Cerebellar cortex (tissue), 1 donor: Measurements from ENCODE around the gene PRSS3.
A peak's percentile ranks its signal among the peaks of the same experiment; 100 is the strongest.
"Not testable (repeated sequence)": the region's sequence is repeated elsewhere in the genome, so short reads cannot be mapped to it uniquely, and the experiment has no call there.

ENCODE experiments used
- DNase-seq: peaks from one replicate; pipeline ENCODE4 v3.0.0-alpha.2; 2015; ENCODE audit warnings: low spot score

PRSS3 gene

DNA sequence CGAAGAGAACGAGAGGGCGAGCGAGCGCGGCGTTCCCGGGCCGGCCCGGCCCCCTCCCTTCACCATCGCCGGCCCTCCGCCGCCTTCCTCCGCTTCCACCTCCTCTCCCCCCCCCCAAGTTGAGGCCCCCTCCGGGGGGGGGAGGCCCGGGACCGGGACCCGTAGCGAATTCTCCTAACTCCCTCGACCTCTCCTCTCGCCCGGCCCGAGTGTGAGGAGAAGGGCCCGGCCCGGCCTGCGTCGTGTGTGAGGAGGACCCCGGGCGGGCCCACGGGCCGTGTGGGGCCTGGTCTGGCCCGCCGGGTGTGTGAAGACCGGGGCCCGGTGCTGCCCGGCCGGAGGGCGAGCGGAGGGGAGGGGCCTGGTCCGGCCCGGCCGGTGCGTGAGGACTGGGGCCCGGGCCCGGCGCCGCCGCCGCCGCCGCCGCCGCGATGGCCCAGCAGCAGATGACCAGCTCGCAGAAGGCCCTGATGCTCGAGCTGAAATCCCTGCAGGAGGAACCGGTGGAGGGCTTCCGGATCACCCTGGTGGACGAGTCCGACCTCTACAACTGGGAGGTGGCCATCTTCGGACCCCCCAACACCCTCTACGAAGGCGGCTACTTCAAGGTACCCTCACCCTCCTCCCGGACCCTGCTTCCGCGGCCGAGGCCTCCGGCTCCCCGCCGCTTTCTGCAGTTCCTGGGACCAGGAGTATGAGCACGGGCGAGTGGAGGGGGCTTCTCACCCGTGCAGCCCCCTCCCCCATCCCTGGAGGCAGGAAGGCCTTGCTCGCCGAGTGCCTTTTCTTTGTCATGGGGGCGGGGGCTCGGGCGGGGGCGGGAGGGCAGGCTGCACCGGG, 22.2 kb downstream of the PRSS3 start:
- DNase-seq, result peak; percentile 54

DNA sequence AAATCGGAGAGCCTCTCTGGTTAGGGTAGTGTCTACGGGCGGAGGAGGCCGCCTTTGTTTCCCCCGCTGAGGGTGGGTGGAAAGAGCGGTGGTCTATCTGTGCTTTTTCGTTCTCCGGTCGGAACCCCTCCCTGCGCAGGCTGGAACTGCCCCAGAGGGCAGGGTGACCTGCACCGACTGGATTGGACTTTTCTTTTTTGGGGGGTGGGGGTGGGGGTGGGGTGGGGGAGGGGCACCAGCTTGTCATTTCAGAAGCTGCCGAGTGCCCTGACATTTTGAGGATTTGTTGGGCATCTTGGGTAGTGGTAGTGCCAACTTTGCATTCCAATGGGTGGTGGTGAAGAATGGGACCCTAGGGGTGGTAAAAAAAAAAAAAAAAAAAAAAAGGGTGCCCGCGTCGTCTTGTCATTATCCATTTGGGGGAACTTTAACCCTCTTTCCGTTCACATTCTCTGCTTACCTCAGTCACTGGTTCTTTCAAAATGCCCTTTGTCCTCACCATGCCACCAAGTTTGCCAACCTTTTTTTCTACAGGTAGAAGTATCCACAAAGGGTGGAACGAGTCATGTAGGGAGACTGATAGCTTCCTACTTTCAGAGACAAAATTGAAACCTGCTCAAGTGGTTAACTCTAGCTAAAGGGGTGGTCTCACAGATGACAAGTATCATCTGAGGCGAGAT, 22.9 kb downstream of the PRSS3 start:
- no peak for DNase-seq

DNA sequence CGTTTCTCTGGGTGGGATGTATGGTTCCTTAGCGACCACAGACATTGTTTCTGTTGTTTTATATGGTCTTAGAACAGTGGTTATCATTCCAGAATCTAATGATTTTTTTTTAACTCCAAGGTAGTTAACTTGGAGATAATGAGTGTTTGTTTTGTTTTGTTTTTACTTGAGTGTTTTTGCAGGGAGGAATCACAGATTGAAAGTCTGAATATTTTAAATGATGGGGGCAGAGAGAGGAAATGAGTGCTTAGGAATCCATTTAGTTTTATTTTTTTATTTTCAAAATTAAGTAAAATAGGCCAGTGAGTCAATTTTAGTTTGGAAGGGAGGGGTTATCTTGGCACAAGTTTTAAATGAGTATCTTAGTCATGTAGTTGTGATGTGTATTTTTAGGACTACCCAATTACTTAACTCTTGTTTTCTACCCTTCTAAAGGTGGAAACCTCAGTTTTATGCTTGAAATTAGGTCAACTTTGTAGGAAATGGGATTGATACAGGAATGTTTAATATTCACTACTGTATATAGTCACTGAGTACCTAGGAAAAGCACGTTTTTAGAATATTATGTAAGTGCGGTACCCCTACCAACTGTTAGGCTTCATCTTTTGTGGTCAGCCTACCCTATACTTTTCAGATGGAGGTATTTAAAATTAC, 23.6 kb downstream of the PRSS3 start:
- no peak for DNase-seq

DNA sequence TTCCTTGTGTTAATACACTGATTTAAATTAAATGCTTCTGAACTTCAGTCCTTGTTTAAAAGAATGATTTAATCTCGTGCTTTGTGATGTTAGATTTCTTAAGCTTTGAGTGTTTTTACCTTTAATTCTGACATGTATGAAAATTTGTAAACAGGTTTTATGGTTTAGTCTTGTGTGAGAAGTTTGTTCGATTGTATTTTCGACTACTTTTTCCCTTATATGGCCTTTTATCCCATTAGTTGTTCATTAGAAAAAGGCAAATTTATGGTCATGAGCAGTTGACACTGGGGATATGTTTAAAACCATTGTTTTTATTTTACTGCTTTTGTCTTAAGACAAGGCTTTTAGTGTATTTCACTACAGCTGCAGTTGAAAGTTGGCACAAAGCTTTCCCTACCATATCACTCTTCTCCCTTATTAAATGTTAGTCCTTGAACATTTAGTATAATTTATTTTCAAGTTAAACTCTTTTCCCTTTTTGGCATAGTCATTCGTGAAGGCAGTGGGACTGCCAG, 24.9 kb downstream of the PRSS3 start:
- DNase-seq, result no peak

DNA sequence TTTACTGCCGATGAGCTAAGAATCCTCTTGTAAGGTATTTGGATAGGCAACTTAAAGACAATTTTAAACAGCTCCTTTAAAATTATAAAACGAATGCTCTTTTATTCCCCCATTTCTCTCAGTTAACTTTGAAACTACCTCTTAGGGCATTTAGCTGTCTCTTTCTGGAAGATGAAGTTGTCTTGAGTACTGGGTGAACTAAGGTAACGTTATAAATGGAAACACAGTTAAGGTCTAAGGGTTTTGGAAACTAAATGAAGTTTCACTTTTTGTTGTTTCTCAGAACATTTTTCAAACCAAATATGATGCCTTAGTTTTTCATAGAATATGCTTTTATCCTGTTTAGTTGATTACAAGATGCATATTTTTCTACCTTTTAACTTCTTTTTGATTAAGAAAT, 28.4 kb downstream of the PRSS3 start:
- DNase-seq, result no peak

DNA sequence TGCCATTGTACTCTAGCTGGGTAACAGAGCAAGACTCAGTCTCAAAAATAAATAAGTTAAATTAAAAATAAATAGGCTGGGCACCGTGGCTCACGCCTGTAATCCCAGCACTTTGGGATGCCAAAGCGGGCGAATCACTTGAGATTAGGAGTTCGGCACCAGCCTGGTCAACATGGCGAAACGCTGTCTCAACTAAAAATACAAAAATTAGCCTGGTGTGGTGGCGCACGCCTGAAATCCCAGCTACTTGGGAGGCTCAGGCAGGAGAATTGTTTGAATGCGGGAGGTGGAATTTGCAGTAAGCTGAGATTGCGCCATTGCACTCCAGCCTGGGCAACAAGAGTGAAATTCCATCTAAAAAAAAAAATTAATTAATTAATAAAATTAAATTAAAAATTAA, 31.9 kb downstream of the PRSS3 start:
- not testable (repeated sequence) for DNase-seq

DNA sequence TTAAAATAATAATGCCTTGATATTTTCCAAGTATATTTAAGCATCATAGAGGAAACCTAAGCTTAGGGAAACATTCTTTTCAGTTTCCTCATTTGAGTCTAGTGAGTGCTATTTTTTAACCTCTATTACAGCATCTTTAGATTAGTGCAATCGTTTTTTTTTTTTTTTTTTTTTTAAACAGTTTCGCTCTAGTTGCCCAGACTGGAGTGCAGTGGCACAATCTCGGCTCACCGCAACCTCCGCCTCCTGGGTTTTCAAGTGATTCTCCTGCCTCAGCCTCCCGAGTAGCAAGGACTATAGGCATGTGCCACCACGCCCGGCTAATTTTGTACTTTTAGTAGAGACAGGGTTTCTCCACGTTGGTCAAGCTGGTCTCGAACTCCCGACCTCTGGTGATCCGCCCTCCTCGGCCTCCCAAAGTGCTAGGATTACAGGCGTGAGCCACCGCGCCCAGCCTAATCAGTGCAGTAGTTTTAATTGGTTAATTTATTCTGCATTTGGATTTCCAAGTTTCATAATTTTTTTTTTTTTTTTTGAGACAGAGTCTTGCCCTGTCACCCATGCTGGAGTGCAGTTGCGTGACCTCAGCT, 34.4 kb downstream of the PRSS3 start:
- not testable (repeated sequence) for DNase-seq

DNA sequence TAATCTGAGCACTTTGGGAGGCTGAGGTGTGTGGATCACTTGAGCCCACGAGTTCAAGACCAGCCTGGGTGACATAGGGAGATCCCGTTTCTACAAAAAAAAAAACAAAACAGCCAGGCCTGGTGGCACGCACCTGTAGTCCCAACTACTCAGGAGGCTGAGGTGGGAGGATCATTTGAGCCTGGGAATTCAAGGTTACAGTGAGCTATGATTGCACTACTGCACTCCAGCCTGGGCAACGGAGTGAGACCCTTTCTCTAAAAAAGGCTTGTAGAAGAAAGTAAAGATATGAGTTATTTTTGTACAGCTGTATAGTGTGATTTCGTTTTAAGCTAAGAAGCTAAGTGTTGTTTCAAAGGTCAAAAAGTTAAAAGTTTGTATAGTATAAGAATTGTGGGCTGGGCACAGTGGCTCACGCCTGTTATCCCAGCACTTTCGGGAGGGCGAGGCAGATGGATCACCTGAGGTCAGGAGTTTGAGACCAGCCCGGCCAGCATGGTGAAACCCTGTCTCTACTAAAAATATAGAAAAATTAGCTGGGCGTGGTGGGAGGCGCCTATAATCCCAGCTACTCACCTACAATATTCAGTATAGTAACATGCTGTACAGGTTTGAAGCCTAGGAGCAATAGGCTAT, 40.4 kb downstream of the PRSS3 start:
- DNase-seq, result no peak

DNA sequence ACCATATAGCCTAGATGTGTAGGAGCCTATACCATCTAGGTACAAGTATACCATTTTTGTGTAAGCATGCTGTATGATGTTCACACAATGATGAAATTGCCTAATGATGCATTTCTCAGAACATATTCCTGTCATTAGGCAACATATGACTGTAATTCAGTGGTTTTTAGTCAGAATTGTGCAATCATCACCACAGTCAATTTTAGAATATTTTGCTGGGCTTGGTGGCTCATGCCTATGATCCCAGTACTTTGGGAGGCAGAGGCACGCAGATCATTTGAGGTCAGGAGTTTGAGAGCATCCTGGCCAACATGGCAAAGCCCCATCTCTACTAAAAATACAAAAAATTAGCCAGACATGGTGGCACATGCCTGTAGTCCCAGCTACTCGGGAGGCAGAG, 40.9 kb downstream of the PRSS3 start:
- DNase-seq, result not testable (repeated sequence)

DNA sequence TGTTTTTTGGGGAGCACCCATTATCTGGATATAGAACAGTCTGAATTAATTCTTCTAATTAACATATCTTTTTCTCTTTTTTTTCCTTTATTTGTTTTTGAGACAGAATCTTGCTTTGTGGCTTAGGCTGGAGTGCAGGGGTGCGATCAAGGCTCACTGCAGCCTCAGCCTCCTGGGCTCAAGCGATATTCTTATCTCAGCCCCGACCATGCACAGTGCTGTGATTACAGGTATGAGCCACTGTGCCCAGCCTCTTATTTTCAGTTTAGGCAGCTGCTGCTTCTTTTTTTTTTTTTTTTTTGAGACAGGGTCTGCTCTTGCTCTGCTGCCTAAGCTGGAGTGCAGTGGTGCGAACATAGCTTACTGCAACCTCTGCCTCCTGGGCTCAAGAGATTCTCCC, 41.8 kb downstream of the PRSS3 start:
- DNase-seq, result no peak

DNA sequence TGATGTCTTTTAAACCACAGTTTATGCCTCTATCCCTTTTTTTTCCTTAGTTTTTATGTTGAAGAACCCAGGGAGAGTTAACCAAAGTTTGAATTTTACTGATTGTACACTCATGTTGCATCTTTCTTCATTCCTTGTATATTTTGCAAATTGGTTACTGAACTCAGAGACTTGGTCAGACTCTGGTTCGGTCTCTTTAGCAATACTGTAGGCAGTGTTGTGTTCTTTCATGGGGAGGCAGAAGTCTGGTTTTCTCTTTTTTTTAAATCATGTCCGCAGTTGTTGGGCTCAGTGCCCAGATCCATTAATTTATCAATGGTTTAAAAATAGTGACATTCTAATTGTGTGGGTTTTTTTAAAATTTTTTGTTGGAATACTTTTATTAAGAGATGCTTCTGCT, 45.0 kb downstream of the PRSS3 start:
- DNase-seq, result no peak

DNA sequence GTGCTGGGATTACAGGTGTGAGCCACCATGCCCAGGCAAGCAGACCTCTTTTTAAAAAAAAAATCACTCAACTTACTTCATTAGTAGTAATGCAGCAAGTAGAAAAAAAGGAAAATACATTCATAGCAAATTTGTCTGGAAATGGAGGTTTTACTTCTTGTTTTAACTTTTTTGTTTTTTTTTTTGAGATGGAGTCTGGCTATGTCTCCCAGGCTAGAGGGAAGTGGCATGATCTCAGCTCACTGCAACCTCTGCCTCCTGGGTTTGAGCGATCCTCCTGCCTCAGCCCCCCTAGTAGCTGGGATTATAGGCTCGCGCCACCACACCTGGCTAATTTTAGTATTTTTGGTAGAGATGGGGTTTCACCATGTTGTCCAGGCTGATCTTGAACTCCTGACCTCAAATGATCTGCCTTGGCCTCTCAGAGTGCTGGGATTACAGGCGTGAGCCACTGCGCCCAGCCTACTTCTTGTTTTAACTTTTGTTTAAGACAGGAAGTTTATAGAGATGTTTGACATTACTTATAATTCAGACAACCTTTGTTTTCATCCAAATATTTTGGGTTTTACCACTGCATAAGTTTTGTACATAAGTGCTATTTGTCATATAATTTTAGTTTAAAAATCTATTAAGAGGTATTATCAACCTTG, 48.1 kb downstream of the PRSS3 start:
- DNase-seq, result no peak

DNA sequence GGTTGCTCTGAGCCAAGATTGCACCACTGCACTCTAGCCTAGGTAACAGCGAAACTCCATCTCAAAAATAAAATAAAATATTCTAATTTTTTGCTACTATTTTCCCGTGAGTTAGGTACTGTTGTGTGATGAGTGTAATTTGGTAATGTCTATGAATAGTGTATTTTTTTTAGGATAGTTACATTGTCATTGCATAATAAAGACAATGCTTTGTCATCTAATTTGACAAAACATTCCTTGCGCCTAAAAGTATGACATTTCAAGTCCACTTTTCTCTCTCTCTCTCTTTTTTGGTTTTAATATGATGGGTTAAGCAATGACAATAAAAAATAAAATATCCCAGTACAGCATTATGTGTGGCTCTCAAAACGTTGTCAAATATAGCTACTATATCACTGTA, 50.9 kb downstream of the PRSS3 start:
- DNase-seq, result no peak

DNA sequence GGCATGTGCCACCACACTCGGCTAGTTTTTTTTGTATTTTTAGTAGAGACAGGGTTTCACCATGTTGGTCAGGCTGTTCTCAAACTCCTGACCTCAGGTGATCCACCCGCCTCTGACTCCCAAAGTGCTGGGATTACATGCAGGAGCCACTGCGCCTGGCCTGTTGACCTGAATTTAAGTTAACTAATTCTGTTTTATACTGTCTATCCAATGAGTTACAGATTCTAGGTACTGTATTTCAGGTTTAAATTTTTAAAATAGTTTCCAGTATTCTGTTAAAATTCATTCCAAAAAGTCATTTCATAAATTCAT, 52.5 kb downstream of the PRSS3 start:
- not testable (repeated sequence) for DNase-seq
